Liver (tissue), 9 donors: ENCODE data around the gene EDC3. TPM values are rescaled to one million over a fixed set of nuclear protein-coding genes. Genes with fewer than 3 reads are reported as not detected.
A peak's percentile ranks its signal among the peaks of the same experiment; 100 is the strongest.

Experiments used
- DNase-seq: peaks from one replicate; pipeline ENCODE4 v3.0.0-alpha.2; 2017; ENCODE audit warnings: low spot score
- H3K27ac ChIP-seq, 2 donors: one replicate each; pipeline ENCODE4 v1.7.0; 2013; ENCODE audit warnings: inconsistent platforms in 2 of 2, low read length in 2 of 2, control low read depth in 1 of 2, low read depth in 1 of 2, mild to moderate bottlenecking in 1 of 2
- H3K27me3 ChIP-seq, 4 donors: one replicate each; pipeline versions ENCODE4 v1.6.1 to v1.7.0; 2013; ENCODE audit warnings: low read length in 3 of 4, inconsistent platforms in 1 of 4, mild to moderate bottlenecking in 1 of 4, moderate library complexity in 1 of 4; ENCODE audit not compliant: control insufficient read depth in 4 of 4, insufficient read depth in 4 of 4
- H3K36me3 ChIP-seq, 4 donors: one replicate each; pipeline versions ENCODE4 v1.6.1 to v1.7.0; 2013; ENCODE audit warnings: low read length in 3 of 4, mild to moderate bottlenecking in 3 of 4, low read depth in 1 of 4, moderate library complexity in 1 of 4; ENCODE audit not compliant: control insufficient read depth in 4 of 4, insufficient read depth in 3 of 4
- H3K4me1 ChIP-seq, 4 donors: one replicate each; pipeline versions ENCODE4 v1.6.1 to v1.7.0; 2013; ENCODE audit warnings: low read length in 3 of 4, mild to moderate bottlenecking in 3 of 4, moderate library complexity in 1 of 4; ENCODE audit not compliant: control insufficient read depth in 4 of 4, insufficient read depth in 4 of 4
- H3K4me3 ChIP-seq, 3 donors: one replicate each; pipeline versions ENCODE4 v1.6.1 to v1.7.0; 2013; ENCODE audit warnings: low read length in 3 of 3, control low read depth in 1 of 3, low read depth in 1 of 3, mild to moderate bottlenecking in 1 of 3
- H3K9ac ChIP-seq, 2 donors: one replicate each; pipeline ENCODE4 v1.7.0; 2013; ENCODE audit warnings: low read length in 2 of 2, mild to moderate bottlenecking in 2 of 2, moderate library complexity in 2 of 2, control low read depth in 1 of 2, low read depth in 1 of 2
- H3K9me3 ChIP-seq, 4 donors: one replicate each; pipeline versions ENCODE4 v1.6.1 to v1.7.0; 2013; ENCODE audit warnings: low read length in 3 of 4; ENCODE audit not compliant: control insufficient read depth in 4 of 4
- ATF3 ChIP-seq: IDR thresholded peaks from 2 replicates; pipeline ENCODE4 v1.6.1; 2016; ENCODE audit warnings: antibody characterized with exemption
- EGR1 ChIP-seq, 2 donors: IDR thresholded peaks; 2 replicates each; pipeline ENCODE4 v1.6.1; 2016 to 2018; ENCODE audit warnings: antibody characterized with exemption in 2 of 2, low read depth in 2 of 2
- FOXA1 ChIP-seq: IDR thresholded peaks from 2 replicates; pipeline ENCODE4 v1.6.1; 2016; ENCODE audit warnings: antibody characterized with exemption
- FOXA2 ChIP-seq: IDR thresholded peaks from 2 replicates; pipeline ENCODE4 v1.6.1; 2016; ENCODE audit warnings: antibody characterized with exemption
- GABPA ChIP-seq, 2 donors: IDR thresholded peaks in 1 of 2; conservative IDR thresholded peaks in 1 of 2; 2 replicates each; pipeline ENCODE4 v1.6.1; 2016; ENCODE audit warnings: antibody characterized with exemption in 2 of 2, mild to moderate bottlenecking in 1 of 2, moderate library complexity in 1 of 2
- HNF4A ChIP-seq, 2 donors: conservative IDR thresholded peaks; 2 replicates each; pipeline ENCODE4 v1.6.1; 2016; ENCODE audit warnings: antibody characterized with exemption in 2 of 2, mild to moderate bottlenecking in 2 of 2
- HNF4G ChIP-seq: IDR thresholded peaks from 2 replicates; pipeline ENCODE4 v1.6.1; 2016; ENCODE audit warnings: antibody characterized with exemption
- JUND ChIP-seq, 2 donors: IDR thresholded peaks; 2 replicates each; pipeline ENCODE4 v1.6.1; 2016; ENCODE audit warnings: antibody characterized with exemption in 2 of 2
- NR2F2 ChIP-seq: IDR thresholded peaks from 2 replicates; pipeline ENCODE4 v1.6.1; 2016; ENCODE audit warnings: antibody characterized with exemption
- RAD21 ChIP-seq, 2 donors: IDR thresholded peaks; 2 replicates each; pipeline ENCODE4 v1.6.1; 2016; ENCODE audit warnings: antibody characterized with exemption in 2 of 2, mild to moderate bottlenecking in 2 of 2
- REST ChIP-seq: IDR thresholded peaks from 2 replicates; pipeline ENCODE4 v1.6.1; 2016; ENCODE audit warnings: antibody characterized with exemption, mild to moderate bottlenecking
- RXRA ChIP-seq, 2 donors: IDR thresholded peaks; 2 replicates each; pipeline ENCODE4 v1.6.1; 2017 to 2018; ENCODE audit warnings: antibody characterized with exemption in 2 of 2, mild to moderate bottlenecking in 1 of 2
- SP1 ChIP-seq: IDR thresholded peaks from 2 replicates; pipeline ENCODE4 v1.6.1; 2018; ENCODE audit warnings: antibody characterized with exemption, mild to moderate bottlenecking
- TAF1 ChIP-seq: conservative IDR thresholded peaks from 2 replicates; pipeline ENCODE4 v1.6.1; 2016; ENCODE audit warnings: antibody characterized with exemption, mild to moderate bottlenecking
- YY1 ChIP-seq: IDR thresholded peaks from 2 replicates; pipeline ENCODE4 v1.6.1; 2016; ENCODE audit warnings: antibody characterized with exemption, mild to moderate bottlenecking
- WGBS: extraction: QIAGEN DNeasy Blood & Tissue Kit; methylation state at CpG from one replicate; pipeline ENCODE4 v1.1.7; 2013; 5-methylcytosine and 5-hydroxymethylcytosine counted together
- polyA plus RNA-seq, 2 donors: library from polyadenylated mRNA; stranded (reverse) in 1 of 2; unstranded in 1 of 2; fragments of 200-250 nt in 1 of 2; fragments of >200 nt in 1 of 2; fragmentation: Nextera tagmentation in 1 of 2; extraction: Ambion mirVana in 1 of 2; gene quantifications; one replicate each; pipeline versions ENCODE4 v1.2.1 to v1.2.3, GENCODE V29; 2013 to 2015
- total RNA-seq, 2 donors: library from RNA; depleted of rRNA; stranded (reverse); fragments of >200 nt; gene quantifications; one replicate each; pipeline ENCODE4 v1.2.3, GENCODE V29; 2014
- TF ChIP-seq, protein P1 (sequence below): IDR thresholded peaks from 2 replicates; pipeline ENCODE4 v1.6.1; 2016; ENCODE audit warnings: antibody characterized with exemption
- TF ChIP-seq, protein P2 (sequence below): IDR thresholded peaks from 2 replicates; pipeline ENCODE4 v1.6.1; 2016; ENCODE audit warnings: antibody characterized with exemption
- TF ChIP-seq, protein P3 (sequence below): fragments of 150-350 bp; IDR thresholded peaks from 2 replicates; pipeline ENCODE4 v1.5.1; 2017; ENCODE audit warnings: improper control_type of control experiment, low read depth, low read length; ENCODE audit not compliant: missing input control
- donor health status: healthy.
- donor health status: healthy.
- donor health status: healthy.
- donor health status: healthy.
- donor health status: healthy.

EDC3 gene
- total and polyA plus RNA-seq, 4 donors = 5.8 to 9.5 (median 7.4) TPM

DNA sequence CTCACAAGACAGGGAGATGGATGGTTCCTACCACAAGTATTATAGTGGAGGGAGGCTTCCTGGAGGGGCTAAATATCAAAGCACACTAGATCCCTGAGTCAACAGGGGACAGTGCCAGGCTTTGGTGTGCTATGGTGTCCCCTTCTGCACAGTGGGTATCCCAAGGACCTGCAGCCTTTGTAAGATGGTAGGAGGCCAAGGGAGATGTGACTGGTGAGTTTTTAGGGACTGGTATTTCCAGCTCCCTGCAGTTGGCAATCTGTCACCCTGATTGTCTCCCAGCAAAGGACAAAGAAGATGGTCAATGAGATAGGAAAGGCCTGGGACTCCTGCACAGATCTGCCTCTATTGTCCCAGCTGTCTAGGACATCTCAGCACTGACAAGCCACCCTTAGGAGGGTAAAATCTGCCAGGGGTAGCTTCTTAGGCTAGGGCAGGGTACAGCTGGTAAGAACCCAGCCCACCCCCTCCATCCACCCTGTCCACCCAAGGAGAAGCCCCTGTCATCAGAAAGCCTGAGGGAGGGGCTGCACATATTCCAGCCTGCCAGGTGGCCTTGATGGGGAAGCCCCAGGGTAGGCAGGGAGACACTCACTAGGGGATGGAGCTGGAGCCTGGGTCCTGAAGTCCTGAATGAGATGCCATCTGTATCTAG, 28.9 kb upstream of the EDC3 start:
- Histone ChIP-seq H3K4me3 (no peak overlapping the region), H3K9me3 (no peaks in the 10 kb centered on the region), H3K27ac (no peak overlapping the region), H3K36me3 (no peaks in the 10 kb centered on the region), H3K4me1 (peaks cover 3 to 28% (median 23%) of the 10 kb centered on the region in 4 donors), H3K27me3 (no peaks in the 10 kb centered on the region), H3K9ac (no peak overlapping the region)
- TF ChIP-seq HNF4A (conservative IDR thresholded peaks at IDR 0.05) (no peak), REST (no peak), TAF1 (no peak), NR2F2 (no peak), RXRA (IDR thresholded peaks at IDR 0.05) (no peak), GABPA (IDR thresholded peaks at IDR 0.05 in 1 of 2, conservative IDR thresholded peaks at IDR 0.05 in 1 of 2) (no peak)
- TF ChIP-seq, protein P1, sequence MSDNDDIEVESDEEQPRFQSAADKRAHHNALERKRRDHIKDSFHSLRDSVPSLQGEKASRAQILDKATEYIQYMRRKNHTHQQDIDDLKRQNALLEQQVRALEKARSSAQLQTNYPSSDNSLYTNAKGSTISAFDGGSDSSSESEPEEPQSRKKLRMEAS = no peak
- DNase-seq = no peak

DNA sequence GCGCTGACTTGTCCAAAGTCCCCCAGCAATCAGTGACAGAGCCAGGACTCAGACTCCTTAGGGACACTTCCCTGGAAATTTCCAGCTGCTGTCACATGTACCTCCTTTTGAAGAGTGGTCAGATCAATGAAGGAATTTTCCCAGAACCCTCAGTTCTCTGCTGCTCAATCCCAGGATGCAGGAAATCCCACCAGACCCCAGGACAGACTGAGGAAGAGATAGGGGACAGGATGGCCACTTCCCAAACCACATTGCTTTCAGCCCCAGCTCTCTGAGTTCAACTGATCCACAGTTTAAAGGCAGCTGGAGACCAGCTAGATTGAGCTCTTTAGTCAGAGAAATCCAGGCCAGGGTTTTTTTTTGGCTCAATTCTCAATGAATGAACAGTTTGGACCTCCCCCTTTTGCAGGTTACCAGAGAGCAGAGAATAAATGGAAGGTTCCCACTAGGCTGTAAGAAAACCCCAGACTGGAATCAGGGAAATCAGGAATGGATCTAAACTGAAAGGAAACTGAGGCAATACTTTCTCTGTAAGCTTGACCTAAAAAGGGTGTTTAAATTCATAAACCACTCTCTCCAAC, 28.0 kb upstream of the EDC3 start:
- TF ChIP-seq, protein P2, sequence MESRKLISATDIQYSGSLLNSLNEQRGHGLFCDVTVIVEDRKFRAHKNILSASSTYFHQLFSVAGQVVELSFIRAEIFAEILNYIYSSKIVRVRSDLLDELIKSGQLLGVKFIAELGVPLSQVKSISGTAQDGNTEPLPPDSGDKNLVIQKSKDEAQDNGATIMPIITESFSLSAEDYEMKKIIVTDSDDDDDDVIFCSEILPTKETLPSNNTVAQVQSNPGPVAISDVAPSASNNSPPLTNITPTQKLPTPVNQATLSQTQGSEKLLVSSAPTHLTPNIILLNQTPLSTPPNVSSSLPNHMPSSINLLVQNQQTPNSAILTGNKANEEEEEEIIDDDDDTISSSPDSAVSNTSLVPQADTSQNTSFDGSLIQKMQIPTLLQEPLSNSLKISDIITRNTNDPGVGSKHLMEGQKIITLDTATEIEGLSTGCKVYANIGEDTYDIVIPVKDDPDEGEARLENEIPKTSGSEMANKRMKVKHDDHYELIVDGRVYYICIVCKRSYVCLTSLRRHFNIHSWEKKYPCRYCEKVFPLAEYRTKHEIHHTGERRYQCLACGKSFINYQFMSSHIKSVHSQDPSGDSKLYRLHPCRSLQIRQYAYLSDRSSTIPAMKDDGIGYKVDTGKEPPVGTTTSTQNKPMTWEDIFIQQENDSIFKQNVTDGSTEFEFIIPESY = no peak
- TF ChIP-seq FOXA2 (no peak), TAF1 (no peak), GABPA (IDR thresholded peaks at IDR 0.05 in 1 of 2, conservative IDR thresholded peaks at IDR 0.05 in 1 of 2) (peak in 1 of 2 donors; percentile 58), NR2F2 (peak; percentile 38), SP1 (peak; percentile 59), FOXA1 (no peak), RAD21 (IDR thresholded peaks at IDR 0.05) (peak in 1 of 2 donors; percentile 11), EGR1 (IDR thresholded peaks at IDR 0.05; ENCODE audit: low read depth in 2 of 2) (peak in 1 of 2 donors; percentile 32), ATF3 (no peak), REST (no peak), HNF4G (no peak), YY1 (peak; percentile 65), RXRA (IDR thresholded peaks at IDR 0.05) (peak; percentile 52 to 67), JUND (IDR thresholded peaks at IDR 0.05) (no peak), HNF4A (conservative IDR thresholded peaks at IDR 0.05) (peak in 1 of 2 donors; percentile 24)
- TF ChIP-seq, protein P3, sequence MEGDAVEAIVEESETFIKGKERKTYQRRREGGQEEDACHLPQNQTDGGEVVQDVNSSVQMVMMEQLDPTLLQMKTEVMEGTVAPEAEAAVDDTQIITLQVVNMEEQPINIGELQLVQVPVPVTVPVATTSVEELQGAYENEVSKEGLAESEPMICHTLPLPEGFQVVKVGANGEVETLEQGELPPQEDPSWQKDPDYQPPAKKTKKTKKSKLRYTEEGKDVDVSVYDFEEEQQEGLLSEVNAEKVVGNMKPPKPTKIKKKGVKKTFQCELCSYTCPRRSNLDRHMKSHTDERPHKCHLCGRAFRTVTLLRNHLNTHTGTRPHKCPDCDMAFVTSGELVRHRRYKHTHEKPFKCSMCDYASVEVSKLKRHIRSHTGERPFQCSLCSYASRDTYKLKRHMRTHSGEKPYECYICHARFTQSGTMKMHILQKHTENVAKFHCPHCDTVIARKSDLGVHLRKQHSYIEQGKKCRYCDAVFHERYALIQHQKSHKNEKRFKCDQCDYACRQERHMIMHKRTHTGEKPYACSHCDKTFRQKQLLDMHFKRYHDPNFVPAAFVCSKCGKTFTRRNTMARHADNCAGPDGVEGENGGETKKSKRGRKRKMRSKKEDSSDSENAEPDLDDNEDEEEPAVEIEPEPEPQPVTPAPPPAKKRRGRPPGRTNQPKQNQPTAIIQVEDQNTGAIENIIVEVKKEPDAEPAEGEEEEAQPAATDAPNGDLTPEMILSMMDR = no peak
- TF ChIP-seq, protein P1 = no peak
- Histone ChIP-seq H3K9ac (no peak overlapping the region), H3K36me3 (no peaks in the 10 kb centered on the region), H3K9me3 (no peaks in the 10 kb centered on the region), H3K27me3 (no peaks in the 10 kb centered on the region), H3K4me1 (peaks cover 3 to 28% (median 23%) of the 10 kb centered on the region in 4 donors), H3K4me3 (no peak overlapping the region), H3K27ac (no peak overlapping the region)
- WGBS = 60% methylated on average over 1 of the region's 1 CpG
- DNase-seq = no peak
